ENCODE results near the gene RNF150.
A peak's percentile ranks its signal among the peaks of the same experiment; 100 is the strongest.

Gene RNF150

DNA sequence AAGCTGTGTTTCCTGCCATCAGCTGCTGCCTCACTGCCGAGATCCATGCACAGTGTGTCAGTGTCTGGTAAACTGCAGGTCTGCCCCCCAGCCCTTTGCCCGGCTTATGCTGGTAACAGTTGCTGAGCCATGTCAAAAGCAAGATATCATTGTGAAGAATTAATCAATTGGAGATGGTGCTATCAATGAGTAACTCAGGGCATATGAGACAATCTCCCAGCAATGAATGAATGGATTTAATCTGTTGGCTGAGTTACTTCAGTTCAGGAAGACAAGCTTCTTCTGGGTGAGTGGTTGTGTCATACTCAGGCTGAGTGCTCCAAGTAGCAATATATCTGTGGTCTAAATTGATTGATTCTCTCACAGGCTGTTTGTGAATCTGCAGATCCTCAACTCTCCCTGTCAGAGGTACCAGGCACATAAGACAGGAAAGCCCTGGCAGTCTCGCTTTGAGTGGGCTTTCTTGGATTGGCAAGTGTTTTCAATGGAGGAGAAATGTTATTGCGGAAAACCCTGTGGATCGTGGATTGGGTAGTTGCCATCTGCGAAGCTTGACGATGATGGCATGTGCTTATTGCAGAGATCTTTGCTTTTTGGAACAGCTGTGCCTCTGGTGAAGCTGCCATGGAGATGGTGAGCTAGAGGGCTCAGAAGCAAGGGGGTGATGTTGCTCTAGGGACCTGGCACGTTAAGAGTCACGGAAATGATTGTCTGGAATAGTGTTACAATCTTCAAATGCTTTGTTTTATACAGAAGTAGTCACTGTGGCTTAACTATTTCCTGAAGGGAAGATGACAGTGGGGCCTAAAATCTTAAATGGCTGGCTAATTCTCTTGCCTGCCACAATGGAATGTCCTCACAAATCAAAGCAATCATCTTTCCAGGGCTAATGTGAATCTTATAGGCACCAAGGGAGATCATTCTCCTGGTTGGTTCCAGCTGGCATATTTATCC lies 229.5 kb downstream of the RNF150 start:
- no peak for DNase-seq

DNA sequence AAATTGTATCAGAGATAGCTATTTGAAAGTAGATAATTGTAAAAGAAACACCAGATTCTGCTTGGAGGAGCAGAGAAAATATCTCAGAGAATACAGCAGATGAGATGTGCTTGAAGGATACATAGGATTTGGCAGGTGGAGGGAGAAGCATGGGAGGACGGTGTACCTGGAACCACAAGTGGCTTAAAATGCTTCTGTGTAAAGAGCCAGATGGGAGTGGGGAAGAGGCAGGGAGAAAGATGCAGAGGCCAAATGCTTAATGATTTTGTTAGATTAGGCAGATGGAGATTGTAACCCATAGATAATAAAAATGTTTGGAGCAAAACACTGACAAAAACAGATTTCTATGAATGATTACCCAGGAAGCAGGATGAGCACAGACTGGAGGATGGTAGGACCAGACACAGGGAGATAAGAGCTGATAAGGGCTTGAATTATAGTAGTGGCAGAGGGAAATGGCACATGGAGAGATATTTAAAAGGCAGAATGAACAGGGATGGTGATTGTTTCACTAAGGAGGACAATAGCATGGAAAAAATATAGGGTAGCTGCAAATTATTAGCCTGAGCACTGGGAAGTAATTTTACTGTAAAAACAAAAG lies 231.4 kb downstream of the RNF150 start:
- DNase-seq, result no peak

DNA sequence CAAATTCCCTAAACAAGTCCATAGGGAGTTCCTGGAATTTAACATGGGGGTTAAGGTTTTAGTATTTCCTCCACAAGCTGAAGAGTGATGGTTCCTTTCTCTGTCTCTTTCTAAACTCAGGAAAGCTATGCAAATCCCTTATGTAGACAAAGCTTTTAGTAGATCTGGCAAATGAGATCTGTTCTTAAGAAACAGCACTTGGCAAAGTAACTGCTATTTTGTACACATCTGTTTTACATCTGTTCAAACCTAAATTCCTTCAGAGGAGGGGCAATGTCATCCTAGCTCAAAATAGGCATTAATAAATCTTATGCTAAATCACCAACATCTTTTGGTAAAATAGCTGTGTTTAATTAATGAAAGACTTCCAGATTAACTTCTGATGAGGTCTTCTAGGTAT lies 239.3 kb downstream of the RNF150 start:
- no peak for DNase-seq

DNA sequence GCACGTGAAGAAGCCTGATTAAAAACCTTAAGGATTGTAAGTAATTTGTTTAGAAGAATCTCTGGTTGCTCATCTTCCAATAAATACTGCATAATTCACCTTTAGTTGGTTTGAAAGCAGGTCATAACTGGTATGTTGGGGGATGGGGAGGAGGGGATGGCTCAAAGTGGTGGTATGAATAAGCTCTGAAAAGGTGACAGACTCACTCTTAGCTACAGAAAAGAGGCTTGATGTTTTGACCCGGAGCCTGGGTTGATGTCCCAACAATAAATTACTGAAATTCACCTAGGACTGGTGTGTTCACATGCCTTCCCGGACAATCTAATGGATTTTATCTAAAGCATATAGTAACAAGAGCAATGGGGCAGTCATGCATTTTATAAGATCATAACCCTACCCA lies 245.2 kb downstream of the RNF150 start:
- DNase-seq, result no peak

DNA sequence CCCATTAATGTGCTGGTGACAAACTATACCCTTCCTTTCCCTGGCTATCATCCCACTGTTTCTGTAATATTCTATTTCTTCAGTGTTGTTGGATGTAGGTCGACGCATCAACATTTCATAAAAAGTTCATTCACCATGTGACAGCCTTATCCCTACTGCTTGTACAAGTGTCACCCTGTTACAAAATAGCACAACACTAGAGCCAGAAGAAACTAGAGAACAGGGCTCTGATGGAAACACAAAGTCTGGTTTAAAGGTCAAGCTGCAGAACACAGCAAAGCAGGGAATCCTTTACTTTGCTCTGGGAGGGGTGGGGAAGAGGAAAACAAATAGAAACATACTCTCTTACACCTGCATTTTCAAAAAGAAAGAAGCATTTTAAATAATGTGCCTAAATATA lies 245.8 kb downstream of the RNF150 start:
- no peak for DNase-seq

DNA sequence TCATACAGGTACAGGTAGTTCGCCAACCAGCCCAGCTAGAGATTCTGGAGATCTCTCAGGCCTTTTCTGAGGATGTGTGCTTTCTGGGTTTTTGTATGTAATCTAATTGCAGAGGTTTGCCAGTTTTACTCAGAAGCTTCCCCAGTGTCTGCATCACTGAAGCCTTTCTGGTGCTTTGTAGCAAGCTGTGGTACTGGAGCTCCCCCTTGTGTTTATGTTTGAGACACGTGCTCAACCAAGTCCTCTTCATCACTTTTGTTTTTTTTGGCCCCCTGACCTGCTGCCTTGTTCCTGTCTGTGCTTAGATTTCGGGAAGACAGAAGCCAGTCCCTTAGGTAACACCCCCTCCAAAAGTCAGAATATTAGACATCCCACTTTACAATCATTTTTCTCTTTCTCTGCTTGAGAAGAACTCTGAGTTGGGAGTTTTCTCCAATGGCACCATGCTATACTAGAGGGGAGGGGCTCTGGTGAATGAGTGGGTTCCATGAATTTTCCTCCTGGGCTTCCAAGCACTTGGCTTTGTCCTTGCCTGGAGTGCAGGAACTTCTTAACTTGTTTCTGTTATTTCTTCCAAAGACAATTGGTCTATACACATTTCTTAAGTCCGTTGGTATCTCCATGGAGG lies 248.7 kb downstream of the RNF150 start:
- no peak for DNase-seq

DNA sequence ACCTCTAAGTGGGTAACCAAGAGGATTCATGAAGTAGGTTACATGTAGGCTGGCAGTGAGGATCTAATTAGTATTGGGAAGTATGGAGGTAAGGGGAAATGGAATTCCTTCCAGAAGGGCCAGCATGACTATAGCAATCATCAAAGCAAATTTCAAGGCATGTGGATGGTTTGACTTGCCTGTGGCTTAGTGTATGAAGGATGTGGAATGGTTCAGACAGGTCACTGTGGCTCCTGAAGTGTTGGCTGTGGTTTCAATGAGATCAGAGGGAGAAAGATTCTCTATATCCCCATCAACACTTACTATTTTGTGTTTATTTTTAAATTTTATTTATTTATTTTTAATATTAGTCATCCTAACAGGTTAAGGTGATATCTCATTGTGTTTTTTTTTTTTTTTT lies 255.5 kb downstream of the RNF150 start:
- no peak for DNase-seq

DNA sequence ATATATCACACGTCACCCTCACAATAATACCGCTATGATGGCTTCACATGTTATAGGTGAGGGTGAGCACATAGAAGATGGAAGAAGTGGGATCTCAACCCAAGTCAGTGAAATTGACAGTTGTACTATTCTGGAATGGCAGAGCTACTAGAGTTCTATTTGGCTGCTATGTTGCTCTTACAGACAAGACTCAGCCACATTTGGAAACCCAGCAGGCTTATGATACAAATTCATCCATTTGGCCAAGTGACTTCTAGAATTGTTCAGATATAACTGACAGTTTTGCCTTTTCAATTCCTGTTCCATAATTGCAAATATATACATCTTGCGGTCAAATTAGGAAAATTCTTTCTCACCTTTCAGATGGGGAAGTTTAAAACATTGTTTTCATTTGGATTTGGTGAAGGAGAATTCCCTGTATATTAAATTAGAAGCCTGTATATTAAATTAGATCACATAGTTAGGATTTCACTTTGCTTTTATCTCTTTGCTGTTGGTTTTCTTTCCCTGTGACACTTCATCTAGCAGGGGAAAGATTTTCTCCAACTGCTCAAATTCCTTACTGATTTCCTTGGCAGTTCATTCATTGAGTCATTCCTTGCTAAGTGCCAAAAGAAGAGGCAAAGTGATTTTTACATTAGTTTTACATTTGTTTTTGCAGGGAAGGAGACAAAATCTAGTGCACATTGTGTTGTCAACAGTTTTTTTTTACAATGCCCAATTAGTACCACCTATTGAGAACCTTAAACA lies 256.5 kb downstream of the RNF150 start:
- no peak for DNase-seq

DNA sequence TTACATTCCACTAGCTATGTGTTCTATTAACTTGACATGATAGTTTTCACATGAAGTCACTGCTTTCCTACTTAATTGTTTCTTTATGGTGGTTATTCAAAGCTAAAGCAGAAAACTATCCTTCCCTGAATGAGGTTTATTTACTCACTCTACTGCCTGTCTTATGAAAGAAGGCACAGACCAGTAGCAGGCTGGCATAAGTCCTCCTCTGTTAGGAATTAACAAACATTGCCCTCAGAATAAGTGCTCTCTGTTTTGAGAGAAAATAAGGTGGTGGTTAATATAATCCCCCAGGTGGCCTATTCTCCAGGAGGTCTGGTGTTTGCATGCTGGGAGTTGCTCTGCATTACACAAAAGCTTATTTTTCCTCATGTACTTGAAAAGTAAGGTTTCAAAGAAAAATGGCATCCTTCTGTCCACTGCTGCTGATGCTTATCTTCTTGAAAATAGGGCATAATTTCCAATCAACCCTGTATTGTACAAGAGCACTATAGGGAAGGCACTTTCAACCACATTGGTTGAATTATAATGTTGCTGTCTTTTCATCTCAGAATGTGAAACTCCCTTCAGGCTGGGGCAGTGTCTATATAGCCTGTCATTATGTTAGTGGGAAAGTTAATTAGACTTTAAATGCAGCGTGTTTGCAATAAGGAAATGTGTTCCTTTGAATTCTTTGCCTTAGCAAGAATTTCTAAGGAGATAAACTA lies 257.4 kb downstream of the RNF150 start:
- no peak for DNase-seq

DNA sequence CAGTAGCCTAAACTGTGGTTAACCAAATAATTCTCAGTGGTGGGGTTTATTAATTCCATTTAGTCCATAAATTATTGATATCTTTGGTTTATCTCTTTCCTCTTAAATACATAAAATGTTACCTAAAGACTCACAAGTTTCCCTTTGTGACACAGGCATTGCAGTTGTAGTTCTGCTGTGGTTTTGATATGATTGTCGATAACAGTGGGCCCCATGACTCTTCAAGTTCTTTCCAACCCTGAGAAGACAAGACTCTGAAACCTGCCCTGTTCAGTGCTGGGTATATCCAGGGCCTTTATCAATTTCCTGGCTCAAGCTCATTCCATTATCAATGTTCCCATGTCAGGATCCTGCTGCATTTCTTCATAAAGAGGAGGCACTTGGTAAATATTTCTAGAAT lies 259.2 kb downstream of the RNF150 start:
- DNase-seq, result no peak

DNA sequence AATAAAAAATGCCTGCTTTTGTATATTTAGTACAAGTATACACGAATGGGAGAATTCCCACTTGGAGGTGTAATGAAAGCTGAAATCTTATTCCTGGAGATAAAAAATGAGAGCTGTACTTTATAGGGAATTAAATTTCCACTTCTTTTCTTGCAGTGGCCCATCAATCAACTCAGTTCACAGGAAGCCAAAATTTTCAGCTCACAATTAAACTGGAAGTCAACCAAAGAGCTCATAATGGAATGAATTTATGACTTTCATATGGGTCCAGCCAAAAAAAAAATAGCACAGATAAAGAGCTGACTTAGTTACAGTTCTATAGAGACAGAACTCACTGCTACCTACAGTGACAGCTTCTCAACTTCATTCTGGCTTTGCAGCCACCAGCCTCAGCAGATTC lies 261.9 kb downstream of the RNF150 start:
- no peak for DNase-seq

DNA sequence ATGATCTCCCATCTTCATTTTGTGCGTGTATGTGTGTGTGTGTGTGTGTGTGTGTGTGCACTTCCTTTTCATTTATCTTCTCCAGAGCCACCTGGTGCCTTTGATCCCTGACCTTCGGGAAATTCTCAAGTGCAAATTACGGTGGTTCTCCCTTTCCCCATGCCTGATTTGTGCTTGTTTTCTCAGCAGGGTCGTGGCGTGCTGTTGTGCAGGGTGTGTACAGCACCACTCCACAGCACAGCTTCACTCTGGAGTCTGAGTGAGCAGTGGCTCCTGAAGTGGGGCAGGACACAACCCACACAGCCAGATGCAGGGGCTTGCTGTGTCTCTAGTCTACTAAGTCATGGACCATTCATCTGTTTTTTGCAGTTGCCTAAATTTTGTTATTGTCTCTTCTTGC lies 262.8 kb downstream of the RNF150 start:
- DNase-seq, result no peak

DNA sequence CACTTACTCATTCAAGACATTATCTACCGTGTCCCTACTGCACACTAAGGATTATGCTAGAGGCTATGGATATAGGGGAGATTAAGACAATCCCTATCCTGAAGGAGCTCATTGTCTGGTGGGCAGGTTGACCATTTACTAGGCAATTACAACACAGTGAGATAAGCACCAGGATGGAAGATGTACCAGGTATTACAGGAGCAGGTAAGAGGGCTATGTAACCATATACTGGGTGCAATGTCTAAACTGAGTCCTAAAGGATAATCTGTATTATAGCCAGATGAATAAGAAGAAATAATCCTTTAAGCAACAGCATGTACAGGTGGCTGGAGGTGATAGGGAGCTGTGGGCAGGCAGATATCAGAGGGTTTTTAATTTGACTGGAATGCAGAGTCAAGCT lies 263.8 kb downstream of the RNF150 start:
- no peak for DNase-seq

DNA sequence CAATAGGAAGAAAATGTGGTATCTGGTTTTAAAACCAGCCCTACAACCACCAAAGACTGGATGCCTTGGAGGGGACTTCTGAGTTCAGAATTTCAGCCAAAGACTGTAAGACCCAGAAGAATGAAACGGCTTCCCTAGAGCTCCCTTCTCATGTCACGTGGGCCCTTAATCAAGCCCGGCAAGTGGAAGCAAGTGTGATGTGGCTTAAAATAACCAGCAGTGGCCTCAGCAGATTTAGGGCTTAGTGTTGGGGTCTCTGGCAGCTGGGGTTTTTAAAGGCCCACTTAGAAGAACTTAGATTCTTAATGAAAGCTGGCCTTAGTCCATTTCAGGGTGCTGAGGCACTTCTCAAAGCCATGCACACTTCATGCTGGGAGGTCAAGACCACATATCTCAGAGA lies 265.9 kb downstream of the RNF150 start:
- no peak for DNase-seq

DNA sequence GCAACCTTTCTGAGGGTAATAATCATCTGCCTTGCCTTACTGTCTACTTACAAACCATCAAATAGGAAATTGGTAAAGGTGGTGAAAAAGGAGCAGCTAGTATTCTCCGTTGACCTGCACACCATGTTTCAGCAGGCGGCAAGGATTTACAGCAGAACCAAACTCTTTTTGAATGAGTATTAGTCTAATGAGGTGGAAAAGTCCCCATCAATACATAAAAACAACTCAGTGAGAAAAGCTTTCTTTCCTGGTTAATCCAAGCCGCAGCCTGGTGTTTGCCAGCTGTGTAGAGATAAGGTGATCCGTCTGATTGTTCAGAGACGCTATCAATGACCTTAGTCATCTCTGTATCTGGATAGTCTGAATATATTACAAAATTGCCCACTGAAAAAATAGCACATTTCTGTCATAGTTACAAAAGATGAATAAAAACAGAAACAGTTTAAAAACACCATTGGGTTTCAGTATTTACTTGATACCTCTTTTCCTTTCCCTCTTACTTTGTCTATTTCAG lies 266.7 kb downstream of the RNF150 start:
- no peak for DNase-seq

DNA sequence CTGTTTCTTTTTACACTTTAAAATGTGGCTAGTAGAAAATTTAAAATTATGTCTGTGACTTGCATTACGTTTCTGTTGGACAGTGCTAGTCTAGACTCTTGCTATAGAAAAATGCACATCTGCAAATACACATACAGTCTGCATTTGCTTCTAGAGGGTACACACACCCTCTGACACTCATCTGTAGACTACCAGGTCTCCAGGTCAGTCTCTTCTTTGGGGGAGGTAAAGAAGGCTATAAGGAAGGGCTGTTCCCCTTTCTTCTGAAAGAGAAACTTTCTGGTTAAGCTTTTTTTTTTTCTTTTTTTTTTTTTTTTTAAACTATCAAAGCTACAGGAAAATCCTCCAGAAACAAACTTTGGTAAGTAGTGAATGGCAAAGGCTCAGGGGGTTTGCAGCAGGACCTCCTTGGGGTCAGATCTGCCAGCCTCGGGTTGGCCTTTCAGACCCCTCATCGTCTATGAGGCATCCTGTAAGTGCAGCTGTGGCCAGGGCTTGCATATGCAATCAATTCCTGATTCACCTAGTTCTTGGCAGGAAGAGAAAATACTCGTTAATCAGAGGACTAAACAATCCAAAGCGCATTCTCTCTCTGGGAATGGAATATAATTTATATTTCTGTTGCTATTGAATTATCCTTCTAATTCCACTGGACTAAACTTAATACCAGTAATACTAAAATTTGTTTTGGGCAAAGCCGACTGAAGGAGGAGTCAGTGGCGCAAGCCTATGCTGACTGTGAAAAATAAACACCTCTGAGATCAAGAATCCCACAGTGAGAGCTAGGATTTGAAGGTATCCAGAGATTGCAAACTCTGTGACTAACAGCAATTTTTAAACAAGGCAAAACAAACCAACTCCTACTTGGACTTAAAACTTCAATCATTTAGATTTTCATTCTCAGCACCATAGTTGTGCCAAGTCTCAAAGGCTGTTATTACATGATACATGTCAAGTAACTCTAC lies 267.7 kb downstream of the RNF150 start:
- DNase-seq, result no peak

DNA sequence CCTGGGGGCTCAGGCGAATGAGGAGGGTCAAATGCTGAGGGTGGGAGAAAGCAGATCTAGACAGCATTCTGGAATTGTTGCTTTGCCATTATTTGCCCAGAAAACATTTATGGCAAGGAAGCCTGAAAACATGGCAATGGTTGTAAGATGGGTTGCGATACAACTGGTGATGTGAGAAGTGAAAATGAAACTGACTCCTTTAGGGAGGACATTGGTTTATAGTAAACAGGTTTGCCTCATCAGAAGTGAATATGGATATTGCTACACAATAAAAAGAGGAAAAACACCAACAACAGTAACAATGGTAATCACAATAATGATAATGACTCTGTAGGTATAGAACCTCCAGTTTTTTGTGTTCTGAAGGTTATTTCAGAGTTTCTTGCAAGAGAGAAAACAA lies 270.1 kb downstream of the RNF150 start:
- no peak for DNase-seq

DNA sequence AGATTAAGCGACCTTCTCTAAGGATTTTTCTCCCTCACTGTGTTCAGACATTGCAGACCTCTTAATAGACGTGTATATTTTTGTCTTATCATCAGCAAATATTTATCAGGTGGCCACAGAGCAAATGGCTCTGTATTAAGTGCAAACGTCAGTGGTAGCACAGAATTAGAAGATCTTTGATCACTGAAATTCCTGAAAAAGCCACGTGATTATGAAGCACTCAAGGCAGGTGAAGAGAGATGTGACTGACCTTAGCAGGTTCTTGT lies 271.2 kb downstream of the RNF150 start:
- no peak for DNase-seq

DNA sequence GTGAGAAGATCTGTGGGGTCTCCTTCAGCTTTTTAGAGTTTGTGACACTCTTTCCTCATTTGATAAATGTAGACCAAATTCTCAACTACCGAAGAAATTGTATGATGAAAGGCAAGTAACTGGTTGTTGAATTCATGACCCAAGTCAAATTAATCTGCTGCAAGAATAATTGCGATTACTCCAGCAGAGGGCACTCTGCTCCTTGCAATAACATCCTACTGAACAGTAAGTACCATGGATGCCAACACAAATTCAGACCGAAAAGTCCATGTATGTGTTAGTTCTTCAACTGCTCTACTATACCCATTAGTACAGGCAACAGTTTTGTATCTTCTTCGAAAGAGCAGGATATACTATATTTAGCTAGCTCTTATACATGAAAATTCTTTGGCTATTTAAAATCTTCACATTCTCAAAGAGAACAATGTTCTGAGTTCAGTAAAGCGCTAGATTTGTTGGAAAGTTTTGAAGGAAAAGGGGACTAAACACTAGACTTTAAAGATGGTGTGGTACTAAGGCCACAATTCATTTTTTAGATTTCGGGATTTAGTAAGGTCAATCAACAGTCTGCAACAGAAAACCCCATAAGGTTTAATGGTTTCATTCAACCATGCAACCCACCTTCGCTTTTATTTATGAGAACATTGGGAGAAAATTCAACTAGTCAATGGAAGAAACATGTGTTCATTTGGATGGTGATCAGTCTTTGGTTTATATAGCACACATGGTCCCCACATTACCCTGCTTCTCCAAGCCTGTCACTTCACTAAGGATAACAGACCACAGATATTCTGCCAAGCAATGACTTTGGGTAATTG lies 271.7 kb downstream of the RNF150 start:
- peak; percentile 16 for DNase-seq

DNA sequence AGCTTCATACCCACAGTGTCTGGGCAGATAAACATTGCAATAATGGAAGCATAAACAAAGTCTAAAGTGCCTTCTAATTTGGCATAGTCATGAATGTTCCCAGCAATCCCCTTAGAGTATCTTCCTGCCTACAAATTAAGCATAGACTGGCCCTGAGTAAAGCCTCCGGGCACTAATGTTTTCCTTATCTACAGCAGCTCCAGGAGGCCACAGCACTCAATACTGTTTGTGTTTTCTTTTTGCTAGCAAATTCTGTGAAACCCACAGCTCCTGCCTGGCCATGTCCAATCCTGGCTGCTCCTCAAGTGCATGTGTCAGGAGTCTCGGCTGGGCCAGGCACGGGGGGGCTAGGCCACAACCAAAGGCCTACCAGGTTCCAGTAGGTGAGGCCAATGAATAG lies 274.4 kb downstream of the RNF150 start:
- no peak for DNase-seq

DNA sequence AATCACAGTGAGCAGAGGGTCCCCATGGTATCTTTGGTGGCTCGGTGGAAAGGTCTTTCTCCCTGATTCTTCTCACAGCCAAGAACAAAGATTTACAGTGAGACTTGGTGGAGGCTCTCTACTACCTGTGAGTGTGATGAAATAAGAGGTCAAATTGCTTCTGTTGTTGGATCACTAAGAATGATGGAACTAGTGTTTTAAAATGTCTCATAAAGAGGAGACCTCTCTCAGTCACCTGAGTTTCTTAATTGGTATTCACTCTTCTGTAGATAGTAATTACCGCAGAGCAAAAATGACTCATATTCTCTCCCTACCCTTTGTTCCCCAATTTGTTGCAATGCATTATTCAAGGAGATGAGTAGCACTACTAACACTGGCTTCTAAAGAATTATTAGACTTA lies 276.2 kb downstream of the RNF150 start:
- no peak for DNase-seq
